Duodenal mucosa (tissue), 2 donors: Measurements from ENCODE around the gene IL1R1.
A peak's percentile ranks its signal among the peaks of the same experiment; 100 is the strongest.
"Not testable (repeated sequence)": the region's sequence is repeated elsewhere in the genome, so short reads cannot be mapped to it uniquely, and the experiment has no call there.

Experiments
- H3K27ac ChIP-seq: one replicate; pipeline ENCODE4 v1.7.0; 2013; ENCODE audit warnings: low read depth, low read length
- H3K27me3 ChIP-seq, 2 donors: one replicate each; pipeline ENCODE4 v1.7.0; 2013; ENCODE audit warnings: low read length in 2 of 2, control low read depth in 1 of 2; ENCODE audit not compliant: insufficient read depth in 2 of 2, control insufficient read depth in 1 of 2
- H3K36me3 ChIP-seq, 2 donors: one replicate each; pipeline ENCODE4 v1.7.0; 2013; ENCODE audit warnings: low read length in 2 of 2, control low read depth in 1 of 2; ENCODE audit not compliant: insufficient read depth in 2 of 2, control insufficient read depth in 1 of 2
- H3K4me1 ChIP-seq, 2 donors: one replicate each; pipeline ENCODE4 v1.7.0; 2013; ENCODE audit warnings: low read length in 2 of 2, control low read depth in 1 of 2; ENCODE audit not compliant: insufficient read depth in 2 of 2, control insufficient read depth in 1 of 2
- H3K4me3 ChIP-seq, 2 donors: one replicate each; pipeline ENCODE4 v1.7.0; 2013; ENCODE audit warnings: low read length in 2 of 2, low read depth in 1 of 2
- H3K9ac ChIP-seq, 2 donors: one replicate each; pipeline ENCODE4 v1.7.0; 2013; ENCODE audit warnings: low read length in 2 of 2, low read depth in 1 of 2
- H3K9me3 ChIP-seq, 2 donors: one replicate each; pipeline ENCODE4 v1.7.0; 2013; ENCODE audit warnings: low read length in 2 of 2, control low read depth in 1 of 2; ENCODE audit not compliant: control insufficient read depth in 1 of 2

Gene IL1R1

GRCh38 chr2:102102636-102102948 lies 40.0 kb upstream of the IL1R1 start:
- not testable (repeated sequence) for H3K4me3 ChIP-seq, H3K4me1 ChIP-seq, H3K36me3 ChIP-seq, H3K9me3 ChIP-seq, H3K27me3 ChIP-seq, H3K27ac ChIP-seq, H3K9ac ChIP-seq

GRCh38 chr2:102103284-102103683 lies 39.3 kb upstream of the IL1R1 start:
- H3K9ac ChIP-seq, result no peak overlapping the region
- no peaks in the 10 kb centered on the region for H3K27me3 ChIP-seq
- peaks cover 0 to 6% of the 10 kb centered on the region in 2 donors for H3K4me1 ChIP-seq
- no peak overlapping the region for H3K27ac ChIP-seq
- H3K4me3 ChIP-seq, result no peak overlapping the region
- H3K36me3 ChIP-seq, result no peaks in the 10 kb centered on the region
- H3K9me3 ChIP-seq, result no peaks in the 10 kb centered on the region

GRCh38 chr2:102103992-102104871 lies 38.3 kb upstream of the IL1R1 start:
- H3K36me3 ChIP-seq, result no peaks in the 10 kb centered on the region
- peak overlapping the region in 1 of 2 donors; percentile 21 for H3K9ac ChIP-seq
- no peaks in the 10 kb centered on the region for H3K9me3 ChIP-seq
- no peaks in the 10 kb centered on the region for H3K27me3 ChIP-seq
- peak overlapping the region; percentile 40 for H3K4me3 ChIP-seq
- peaks cover 0 to 6% of the 10 kb centered on the region in 2 donors for H3K4me1 ChIP-seq
- H3K27ac ChIP-seq, result no peak overlapping the region

GRCh38 chr2:102106133-102106556 lies 36.4 kb upstream of the IL1R1 start:
- Histone ChIP-seq H3K27ac (no peak overlapping the region), H3K4me3 (no peak overlapping the region), H3K27me3 (no peaks in the 10 kb centered on the region), H3K9ac (no peak overlapping the region), H3K4me1 (peaks cover 0 to 6% of the 10 kb centered on the region in 2 donors), H3K9me3 (no peaks in the 10 kb centered on the region), H3K36me3 (no peaks in the 10 kb centered on the region)

GRCh38 chr2:102106813-102107740 lies 35.5 kb upstream of the IL1R1 start:
- H3K27me3 ChIP-seq, H3K9me3 ChIP-seq, H3K4me3 ChIP-seq, H3K27ac ChIP-seq, H3K4me1 ChIP-seq, H3K36me3 ChIP-seq, H3K9ac ChIP-seq: not testable (repeated sequence)

- H3K27me3 ChIP-seq, result no peaks in the 10 kb centered on the region
- H3K36me3 ChIP-seq, result no peaks in the 10 kb centered on the region
- no peak overlapping the region for H3K9ac ChIP-seq
- peaks cover 0 to 6% of the 10 kb centered on the region in 2 donors for H3K4me1 ChIP-seq
- H3K27ac ChIP-seq, result no peak overlapping the region
- no peaks in the 10 kb centered on the region for H3K9me3 ChIP-seq
- no peak overlapping the region for H3K4me3 ChIP-seq
Observed at GRCh38 chr2:102107741-102108070, 34.8 kb upstream of the IL1R1 start.

GRCh38 chr2:102109016-102109415 lies 33.5 kb upstream of the IL1R1 start:
- Histone ChIP-seq H3K27ac (no peak overlapping the region), H3K9me3 (no peaks in the 10 kb centered on the region), H3K9ac (no peak overlapping the region), H3K4me3 (no peak overlapping the region), H3K36me3 (no peaks in the 10 kb centered on the region), H3K4me1 (peaks cover 0 to 6% of the 10 kb centered on the region in 2 donors), H3K27me3 (no peaks in the 10 kb centered on the region)

- H3K9ac ChIP-seq, result no peak overlapping the region
- no peaks in the 10 kb centered on the region for H3K4me1 ChIP-seq
- no peak overlapping the region for H3K4me3 ChIP-seq
- no peaks in the 10 kb centered on the region for H3K36me3 ChIP-seq
- H3K9me3 ChIP-seq, result no peaks in the 10 kb centered on the region
- H3K27ac ChIP-seq, result no peak overlapping the region
- no peaks in the 10 kb centered on the region for H3K27me3 ChIP-seq
Observed at GRCh38 chr2:102110171-102110570, 32.4 kb upstream of the IL1R1 start.

- Histone ChIP-seq H3K27me3 (no peaks in the 10 kb centered on the region), H3K9me3 (no peaks in the 10 kb centered on the region), H3K27ac (no peak overlapping the region), H3K9ac (no peak overlapping the region), H3K4me1 (peaks cover 0 to 2% of the 10 kb centered on the region in 2 donors), H3K36me3 (no peaks in the 10 kb centered on the region), H3K4me3 (no peak overlapping the region)
Observed at GRCh38 chr2:102110596-102111334, 31.8 kb upstream of the IL1R1 start.

- H3K27me3 ChIP-seq, result no peaks in the 10 kb centered on the region
- H3K27ac ChIP-seq, result no peak overlapping the region
- H3K36me3 ChIP-seq, result no peaks in the 10 kb centered on the region
- H3K9ac ChIP-seq, result no peak overlapping the region
- H3K9me3 ChIP-seq, result no peaks in the 10 kb centered on the region
- peaks cover 0 to 3% of the 10 kb centered on the region in 2 donors for H3K4me1 ChIP-seq
- no peak overlapping the region for H3K4me3 ChIP-seq
Observed at GRCh38 chr2:102111823-102112222, 30.7 kb upstream of the IL1R1 start.
